ENCODE results near the gene GOLGA8F. TPM values are rescaled to one million over a fixed set of nuclear protein-coding genes. Genes with fewer than 3 reads are reported as not detected.

GOLGA8F gene
- total RNA-seq, 1 experiment from 2014 or later, result not detected

Small RNAs within 50 kb of the gene (microRNA-seq; reads per million reads assigned to microRNA genes)
- gene MIR4509-2 (ENCODE audit: borderline number of aligned reads), result not detected

Other genes starting within 250 kb of the GOLGA8F start
- 55.5 TPM for gene HERC2, start 56.5 kb upstream of the GOLGA8F start, total RNA-seq (2021; ENCODE audit: unreplicated experiment)
- not detected for gene GOLGA6L24, start 20.6 kb upstream of the GOLGA8F start, total RNA-seq (2021; ENCODE audit: unreplicated experiment)
- gene GOLGA8G, start 154.3 kb downstream of the GOLGA8F start, total RNA-seq (2021; ENCODE audit: unreplicated experiment), result not detected
- gene GOLGA6L25, start 174.9 kb downstream of the GOLGA8F start, total RNA-seq (2021; ENCODE audit: unreplicated experiment), result not detected

Data from HCT116 (cell line).